Upper lobe of right lung (tissue), 1 donor: ENCODE measurements around the gene SLA2. TPM values are rescaled to one million over a fixed set of nuclear protein-coding genes. Genes with fewer than 3 reads are reported as not detected.
A peak's percentile ranks its signal among the peaks of the same experiment; 100 is the strongest.
"Not testable (repeated sequence)": the region's sequence is repeated elsewhere in the genome, so short reads cannot be mapped to it uniquely, and the experiment has no call there.

Experiments
- ATAC-seq: fragments of 200-7000 bp; cut with Tn5 transposase; one replicate; pipeline ENCODE4 v1.9.1; 2020; ENCODE audit warnings: mild to moderate bottlenecking, moderate library complexity
- DNase-seq: peaks from one replicate; pipeline ENCODE4 v3.0.0-alpha.2; 2020
- H3K27ac ChIP-seq: fragments of 200-600 bp; one replicate; pipeline ENCODE4 v1.8.0; 2022
- H3K27me3 ChIP-seq: fragments of 200-600 bp; one replicate; pipeline ENCODE4 v1.8.0; 2022; ENCODE audit warnings: mild to moderate bottlenecking
- H3K36me3 ChIP-seq: fragments of 200-600 bp; one replicate; pipeline ENCODE4 v1.8.0; 2022
- H3K4me1 ChIP-seq: fragments of 200-600 bp; one replicate; pipeline ENCODE4 v1.8.0; 2022
- H3K4me3 ChIP-seq: fragments of 200-600 bp; one replicate; pipeline ENCODE4 v1.8.0; 2022; ENCODE audit warnings: mild to moderate bottlenecking
- H3K9me3 ChIP-seq: fragments of 200-600 bp; one replicate; pipeline ENCODE4 v1.8.0; 2022
- intact Hi-C: fragments of 100-400 bp; cut with DNase I; formaldehyde crosslinking; loops from one replicate; pipeline ENCODE4 v1.11.0; 2022
- long read RNA-seq: library from polyadenylated mRNA; unstranded; transcript quantifications from one replicate; pipeline ENCODE4 v2.0.0, GENCODE V29; 2021
- total RNA-seq: library from RNA; stranded (reverse); fragmentation: NEBNext Ultra II Directional; extraction: Animal tissue kit (Norgen Biotek cat#: 25700); gene quantifications from one replicate; pipeline ENCODE4 v1.2.1, GENCODE V29; 2021
- TF ChIP-seq, protein P1 (sequence below): fragments of 200-600 bp; IDR thresholded peaks from one replicate; pipeline ENCODE4 v1.8.0; 2022; ENCODE audit warnings: antibody characterized with exemption
- donor health status: DM: no; HTN: yes; CAD: no; lungs with severe emphysema.

The SLA2 gene, protein sequence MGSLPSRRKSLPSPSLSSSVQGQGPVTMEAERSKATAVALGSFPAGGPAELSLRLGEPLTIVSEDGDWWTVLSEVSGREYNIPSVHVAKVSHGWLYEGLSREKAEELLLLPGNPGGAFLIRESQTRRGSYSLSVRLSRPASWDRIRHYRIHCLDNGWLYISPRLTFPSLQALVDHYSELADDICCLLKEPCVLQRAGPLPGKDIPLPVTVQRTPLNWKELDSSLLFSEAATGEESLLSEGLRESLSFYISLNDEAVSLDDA
- 1.9 TPM for total RNA-seq
- long read RNA-seq, partial matches to known transcripts, result 0 of 3 reads
- long read RNA-seq, other reads (novel, unspliced or antisense), result 2 of 3 reads

DNA sequence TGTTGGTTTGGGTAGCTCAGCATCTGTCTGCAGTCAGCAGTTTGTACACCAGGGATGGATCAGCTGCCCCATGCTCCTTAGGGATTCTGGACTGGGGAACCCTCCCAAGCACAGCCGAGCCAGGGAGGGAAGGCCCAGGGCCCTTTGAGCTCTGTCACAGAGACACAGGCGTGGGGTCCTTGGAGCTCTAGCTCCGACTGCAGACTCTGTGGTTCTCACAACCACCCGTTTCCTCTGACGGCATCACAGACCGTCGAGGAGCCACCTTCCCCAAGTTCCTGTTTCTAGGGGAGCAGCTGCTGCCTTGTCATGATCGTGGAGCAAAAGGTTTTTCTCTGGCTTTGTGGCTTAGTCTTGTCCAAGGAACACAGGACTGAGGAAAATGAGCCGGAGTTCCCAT is at the start of gene SLA2:
SLA2 (minus strand) TSS at position 199 of the 400 bp plus-strand sequence. CDS start 4,861 bp downstream, outside the sequence.
- TF ChIP-seq, protein P1, sequence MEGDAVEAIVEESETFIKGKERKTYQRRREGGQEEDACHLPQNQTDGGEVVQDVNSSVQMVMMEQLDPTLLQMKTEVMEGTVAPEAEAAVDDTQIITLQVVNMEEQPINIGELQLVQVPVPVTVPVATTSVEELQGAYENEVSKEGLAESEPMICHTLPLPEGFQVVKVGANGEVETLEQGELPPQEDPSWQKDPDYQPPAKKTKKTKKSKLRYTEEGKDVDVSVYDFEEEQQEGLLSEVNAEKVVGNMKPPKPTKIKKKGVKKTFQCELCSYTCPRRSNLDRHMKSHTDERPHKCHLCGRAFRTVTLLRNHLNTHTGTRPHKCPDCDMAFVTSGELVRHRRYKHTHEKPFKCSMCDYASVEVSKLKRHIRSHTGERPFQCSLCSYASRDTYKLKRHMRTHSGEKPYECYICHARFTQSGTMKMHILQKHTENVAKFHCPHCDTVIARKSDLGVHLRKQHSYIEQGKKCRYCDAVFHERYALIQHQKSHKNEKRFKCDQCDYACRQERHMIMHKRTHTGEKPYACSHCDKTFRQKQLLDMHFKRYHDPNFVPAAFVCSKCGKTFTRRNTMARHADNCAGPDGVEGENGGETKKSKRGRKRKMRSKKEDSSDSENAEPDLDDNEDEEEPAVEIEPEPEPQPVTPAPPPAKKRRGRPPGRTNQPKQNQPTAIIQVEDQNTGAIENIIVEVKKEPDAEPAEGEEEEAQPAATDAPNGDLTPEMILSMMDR, result no peak
- peak within 1 kb of the TSS; percentile 42 for H3K27ac ChIP-seq
- no peaks in the 10 kb centered on the region for H3K36me3 ChIP-seq
- no peaks in the 10 kb centered on the region for H3K27me3 ChIP-seq
- no peaks in the 10 kb centered on the region for H3K9me3 ChIP-seq
- intact Hi-C loops, result no loop called here
- DNase-seq, result peak; percentile 66
- ATAC-seq, result peak; percentile 72
- peak within 1 kb of the TSS; percentile 36 for H3K4me3 ChIP-seq
- H3K4me1 ChIP-seq, result no peaks in the 10 kb centered on the region

DNA sequence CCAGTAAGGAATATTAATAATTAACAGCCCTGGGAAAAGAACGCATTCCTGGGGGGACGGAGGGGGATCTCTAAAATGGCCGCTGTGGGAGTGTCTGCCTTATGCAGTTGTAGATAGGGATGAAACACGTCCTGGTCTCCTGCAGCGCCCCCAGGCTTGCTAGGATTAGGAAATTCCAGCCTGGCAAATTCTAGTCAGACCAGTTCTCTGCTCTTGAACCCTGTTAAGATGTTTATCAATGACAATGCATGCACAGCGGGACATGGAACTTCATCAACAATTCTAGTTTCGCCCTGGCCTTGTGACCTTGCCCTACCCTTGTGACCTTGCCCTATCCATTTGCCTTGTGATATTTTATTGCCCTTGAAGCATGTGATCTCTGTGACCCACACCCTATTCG is 49.5 kb upstream of the SLA2 start:
- ATAC-seq, H3K27me3 ChIP-seq, H3K4me1 ChIP-seq, H3K4me3 ChIP-seq, H3K27ac ChIP-seq, H3K36me3 ChIP-seq, H3K9me3 ChIP-seq, intact Hi-C loops, DNase-seq: not testable (repeated sequence)

DNA sequence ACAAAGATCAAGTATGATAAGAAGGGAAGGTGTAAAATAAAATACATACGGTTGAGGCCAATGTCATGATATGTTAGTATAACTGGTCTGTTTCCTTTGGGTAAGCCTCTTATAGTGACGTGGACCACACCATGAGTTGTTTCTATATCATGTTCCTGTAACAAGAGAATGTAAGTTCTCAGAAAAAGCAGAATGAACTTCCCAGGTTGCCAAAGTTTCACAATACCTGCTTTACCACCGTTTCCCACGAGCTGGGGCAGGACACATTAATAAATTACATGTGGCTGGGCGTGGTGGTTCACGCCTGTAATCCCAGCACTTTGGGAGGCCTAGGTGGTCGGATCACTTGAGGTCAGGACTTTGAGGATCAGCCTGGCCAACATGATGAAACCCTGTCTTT is 42.6 kb upstream of the SLA2 start:
- Histone ChIP-seq H3K27me3 (no peaks in the 10 kb centered on the region), H3K36me3 (peaks cover 22% of the 10 kb centered on the region), H3K4me3 (no peak overlapping the region), H3K9me3 (no peaks in the 10 kb centered on the region), H3K4me1 (no peaks in the 10 kb centered on the region), H3K27ac (no peak overlapping the region)
- intact Hi-C loops, result no loop called here
- DNase-seq (no peak), ATAC-seq (no peak)
- TF ChIP-seq, protein P1, result no peak

DNA sequence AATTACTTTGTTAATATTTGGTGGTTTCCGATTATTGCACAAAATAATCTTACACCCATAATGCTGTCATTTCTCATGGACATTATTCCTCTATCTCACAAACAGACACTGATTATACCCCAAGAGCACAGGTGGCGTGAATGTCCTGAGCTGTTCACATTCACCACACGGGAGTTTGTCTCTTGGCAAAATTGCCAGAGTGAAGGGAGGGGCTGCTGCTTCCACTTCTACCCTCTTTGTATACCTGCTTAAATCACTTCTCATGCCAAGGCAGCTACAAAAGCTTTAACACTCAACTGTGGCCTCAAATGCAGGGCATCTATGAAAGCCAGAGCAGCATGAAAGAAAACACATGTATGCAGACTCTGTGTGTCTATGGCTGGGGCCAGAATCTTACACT is 41.9 kb upstream of the SLA2 start:
- TF ChIP-seq, protein P1, result no peak
- Histone ChIP-seq H3K4me3 (no peak overlapping the region), H3K9me3 (no peaks in the 10 kb centered on the region), H3K4me1 (no peaks in the 10 kb centered on the region), H3K27me3 (no peaks in the 10 kb centered on the region), H3K36me3 (peaks cover 22% of the 10 kb centered on the region), H3K27ac (no peak overlapping the region)
- DNase-seq (no peak), ATAC-seq (no peak)
- intact Hi-C loops, result no loop called here

DNA sequence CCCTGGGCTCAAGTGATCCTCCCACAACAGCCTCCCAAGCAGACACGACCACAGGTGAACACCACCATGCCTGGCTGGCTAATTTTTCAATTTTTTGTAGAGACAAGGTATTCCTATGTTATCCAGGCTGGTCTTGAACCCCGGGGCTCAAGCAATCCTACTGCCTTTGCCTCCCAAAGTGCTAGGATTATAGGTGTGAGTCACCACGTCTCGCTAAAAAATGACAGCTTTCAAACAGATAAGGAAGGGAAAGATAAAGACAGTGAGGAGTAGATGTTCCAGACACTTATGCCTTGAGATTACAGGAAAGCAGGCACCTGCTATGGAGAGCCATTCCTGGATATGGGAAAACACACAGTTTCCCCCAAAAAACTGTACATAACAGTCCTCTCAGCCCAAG is 40.9 kb upstream of the SLA2 start:
- intact Hi-C loops, result no loop called here
- ATAC-seq, result no peak
- H3K4me3 ChIP-seq, result no peak overlapping the region
- no peak for DNase-seq
- TF ChIP-seq, protein P1, result no peak
- no peaks in the 10 kb centered on the region for H3K27me3 ChIP-seq
- H3K36me3 ChIP-seq, result peaks cover 26% of the 10 kb centered on the region
- no peak overlapping the region for H3K27ac ChIP-seq
- no peaks in the 10 kb centered on the region for H3K9me3 ChIP-seq
- H3K4me1 ChIP-seq, result no peaks in the 10 kb centered on the region

DNA sequence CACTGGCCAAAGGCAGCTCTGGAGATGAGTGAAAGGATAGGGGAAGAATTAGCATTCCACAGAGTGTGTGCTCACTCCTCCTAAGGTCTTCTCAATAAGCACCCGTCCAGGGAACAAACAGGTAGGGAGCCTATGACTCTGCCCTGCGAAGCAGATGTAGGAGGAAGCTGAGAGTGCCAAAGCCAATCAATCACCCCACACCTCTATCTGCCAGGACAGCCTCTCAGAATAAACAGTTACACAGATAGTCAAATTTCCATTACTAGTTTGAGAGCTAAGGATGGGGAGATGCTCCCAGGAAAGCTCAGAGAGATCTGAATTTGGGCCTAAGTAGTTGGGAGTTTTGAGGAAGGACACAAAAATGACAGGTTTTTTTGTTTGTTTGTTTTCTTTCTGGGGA is 40.5 kb upstream of the SLA2 start:
- Histone ChIP-seq H3K27me3 (no peaks in the 10 kb centered on the region), H3K4me1 (no peaks in the 10 kb centered on the region), H3K27ac (no peak overlapping the region), H3K9me3 (no peaks in the 10 kb centered on the region), H3K4me3 (no peak overlapping the region), H3K36me3 (peaks cover 26% of the 10 kb centered on the region)
- TF ChIP-seq, protein P1, result no peak
- intact Hi-C loops, result no loop called here
- DNase-seq, result no peak
- ATAC-seq, result no peak
